HuH-7.5 (cell line): ENCODE results near the gene NAAA.
"Not testable (repeated sequence)": the region's sequence is repeated elsewhere in the genome, so short reads cannot be mapped to it uniquely, and the experiment has no call there.

Experiments
- DNase-seq: peaks from one replicate; pipeline ENCODE4 v3.0.0; 2011; ENCODE audit warnings: low spot score

NAAA gene

GRCh38 chr4:75919920-75920319 is 20.9 kb downstream of the NAAA start:
- DNase-seq = no peak

GRCh38 chr4:75916091-75916661 is 24.6 kb downstream of the NAAA start:
- DNase-seq = peak; percentile 22

GRCh38 chr4:75912968-75913367 is 27.8 kb downstream of the NAAA start:
- no peak for DNase-seq

- DNase-seq = not testable (repeated sequence)
Measured at GRCh38 chr4:75910831-75911230, 30.0 kb downstream of the NAAA start.

GRCh38 chr4:75909405-75909804 is 31.4 kb downstream of the NAAA start:
- no peak for DNase-seq

- DNase-seq = no peak
Measured at GRCh38 chr4:75908555-75908954, 32.3 kb downstream of the NAAA start.

- no peak for DNase-seq
Measured at GRCh38 chr4:75907966-75908365, 32.8 kb downstream of the NAAA start.

- no peak for DNase-seq
Measured at GRCh38 chr4:75904076-75904475, 36.7 kb downstream of the NAAA start.

- DNase-seq = no peak
Measured at GRCh38 chr4:75902352-75902751, 38.5 kb downstream of the NAAA start, which contains the start of gene PPEF2. PPEF2 (minus strand) TSS chr4:75902452; CDS start chr4:75896325, 6,127 bp downstream.

GRCh38 chr4:75898536-75898935 is 42.3 kb downstream of the NAAA start:
- no peak for DNase-seq

- peak; percentile 37 for DNase-seq
Measured at GRCh38 chr4:75895744-75896314, 45.0 kb downstream of the NAAA start.

GRCh38 chr4:75892508-75892907 is 48.3 kb downstream of the NAAA start:
- peak; percentile 40 for DNase-seq

GRCh38 chr4:75891611-75892010 is 49.2 kb downstream of the NAAA start:
- DNase-seq = no peak

GRCh38 chr4:75889537-75890199 is 51.1 kb downstream of the NAAA start:
- no peak for DNase-seq

GRCh38 chr4:75886104-75886503 is 54.7 kb downstream of the NAAA start:
- DNase-seq = no peak

- DNase-seq = no peak
Measured at GRCh38 chr4:75881476-75881875, 59.3 kb downstream of the NAAA start.

GRCh38 chr4:75880278-75880677 is 60.5 kb downstream of the NAAA start:
- no peak for DNase-seq

GRCh38 chr4:75878246-75878756 is 62.5 kb downstream of the NAAA start:
- DNase-seq = no peak

GRCh38 chr4:75876218-75876617 is 64.6 kb downstream of the NAAA start:
- no peak for DNase-seq

- DNase-seq = no peak
Measured at GRCh38 chr4:75869100-75869499, 71.7 kb downstream of the NAAA start.

- no peak for DNase-seq
Measured at GRCh38 chr4:75867130-75867529, 73.7 kb downstream of the NAAA start.
